Astrocyte of the spinal cord (primary cell): Measurements from ENCODE around the gene PROB1.

Experiments used
- DNase-seq: peaks from one replicate; pipeline ENCODE4 v3.0.0; 2011; ENCODE audit warnings: low read depth, low spot score
- H3K4me3 ChIP-seq: 2 replicates; pipeline ENCODE4 v1.5.1; 2011; ENCODE audit warnings: low read depth, mild to moderate bottlenecking, low read length, moderate library complexity
- CTCF ChIP-seq: IDR thresholded peaks from 2 replicates; pipeline ENCODE4 v1.5.1; 2012; ENCODE audit warnings: low read depth, mild to moderate bottlenecking, low read length, inconsistent platforms
- in situ Hi-C: cut with HindIII; loops from 2 replicates; pipeline ENCODE4 v1.10.0; 2017; ENCODE audit warnings: low sequenced_read_pairs

PROB1 gene

GRCh38 chr5:139371482-139372435, 23.1 kb downstream of the PROB1 start:
- in situ Hi-C loops: no loop called here
- DNase-seq: peak; percentile 42
- no peak overlapping the region for H3K4me3 ChIP-seq

GRCh38 chr5:139369181-139369580, 25.7 kb downstream of the PROB1 start:
- peak; percentile 81 for DNase-seq
- TF ChIP-seq CTCF: no peak
- no peak overlapping the region for H3K4me3 ChIP-seq
- in situ Hi-C loops: no loop called here

More at GRCh38 chr5:139371482-139372435, 23.1 kb downstream of the PROB1 start:
- no peak for TF ChIP-seq CTCF

- DNase-seq: peak; percentile 19
- in situ Hi-C loops: no loop called here
- TF ChIP-seq CTCF: no peak
These were observed 26.3 kb downstream of the PROB1 start for GRCh38 chr5:139368613-139369012.

GRCh38 chr5:139364466-139364865, 30.4 kb downstream of the PROB1 start:
- no peak for TF ChIP-seq CTCF
- in situ Hi-C loops: no loop called here
- DNase-seq: no peak
- no peak overlapping the region for H3K4me3 ChIP-seq

More at GRCh38 chr5:139368613-139369012, 26.3 kb downstream of the PROB1 start:
- H3K4me3 ChIP-seq: no peak overlapping the region

- no peak overlapping the region for H3K4me3 ChIP-seq
- DNase-seq: no peak
- no peak for TF ChIP-seq CTCF
- in situ Hi-C loops: no loop called here
These were observed 31.0 kb downstream of the PROB1 start for GRCh38 chr5:139363937-139364336.

GRCh38 chr5:139361835-139362429, 33.0 kb downstream of the PROB1 start:
- in situ Hi-C loops: no loop called here
- TF ChIP-seq CTCF: no peak
- DNase-seq: no peak

More at GRCh38 chr5:139361835-139362429, 33.0 kb downstream of the PROB1 start:
- no peak overlapping the region for H3K4me3 ChIP-seq
